CD4-positive, alpha-beta T cell treated with Interleukin-10 for 1 hour (primary cell): ENCODE measurements around the gene CDYL.
A peak's percentile ranks its signal among the peaks of the same experiment; 100 is the strongest.

Source experiments
- DNase-seq: peaks from one replicate; pipeline ENCODE4 v3.0.0-alpha.2; 2020

Gene CDYL

GRCh38 chr6:4885341-4885933, 109.2 kb downstream of the CDYL start:
- no peak for DNase-seq

GRCh38 chr6:4888841-4889240, 112.6 kb downstream of the CDYL start:
- no peak for DNase-seq

DNA sequence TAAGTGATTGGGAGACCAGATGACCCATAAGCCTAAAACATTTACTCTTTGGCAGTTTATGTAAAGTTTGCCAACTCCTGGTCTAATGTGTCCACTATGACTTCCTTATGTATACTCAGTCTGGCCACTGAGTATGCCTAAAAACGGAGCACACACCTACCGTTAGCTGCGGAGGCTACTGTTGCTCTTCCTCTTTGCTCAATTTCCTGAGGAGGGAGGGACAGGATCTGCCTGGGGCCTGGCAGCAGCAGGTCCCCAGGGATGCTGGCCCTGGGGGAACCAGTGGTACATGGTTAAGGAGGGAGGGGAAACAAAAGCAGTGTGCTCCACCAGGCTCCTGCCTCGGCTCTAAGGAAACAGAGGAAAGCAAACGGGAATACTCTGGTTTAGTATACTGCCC, 113.5 kb downstream of the CDYL start:
- no peak for DNase-seq

GRCh38 chr6:4890191-4890590, 114.0 kb downstream of the CDYL start:
- no peak for DNase-seq

DNA sequence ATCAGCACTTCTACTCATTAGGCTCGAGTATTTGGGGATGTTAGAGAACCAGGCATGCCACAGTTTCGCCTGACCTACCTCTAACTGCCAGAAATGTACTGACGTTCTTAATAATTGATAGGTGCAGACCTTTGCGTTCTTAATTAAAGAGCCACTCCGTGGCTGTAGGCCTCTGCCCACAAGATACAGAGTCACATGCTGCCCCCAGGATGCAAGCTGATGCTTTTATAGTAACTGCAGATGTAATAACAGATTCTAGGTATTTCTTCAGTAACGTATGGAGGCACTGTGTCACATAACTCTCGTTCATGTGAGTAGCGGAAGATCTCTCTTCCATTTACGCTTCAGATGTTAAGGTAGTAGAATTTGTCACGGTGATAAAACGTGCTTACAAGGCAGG, 114.4 kb downstream of the CDYL start:
- no peak for DNase-seq

DNA sequence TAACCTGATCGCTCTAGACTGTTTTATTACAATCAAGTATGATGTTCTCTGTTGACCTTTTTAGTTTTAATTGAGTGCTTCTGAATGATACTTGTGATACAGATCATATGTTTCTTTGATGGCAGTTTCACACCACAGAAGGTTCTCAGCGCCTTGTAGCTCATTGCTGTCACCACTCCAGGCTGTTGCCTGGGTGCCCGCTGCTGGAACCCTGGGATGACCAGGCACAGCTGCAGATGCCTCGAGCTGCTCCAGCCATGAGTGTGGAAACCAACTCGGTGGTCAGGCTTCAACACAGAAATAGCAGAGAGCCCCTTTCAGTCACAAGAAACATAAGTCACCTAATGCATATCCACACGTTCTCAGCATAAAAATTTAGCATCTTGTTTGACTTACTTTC, 114.9 kb downstream of the CDYL start:
- no peak for DNase-seq

- DNase-seq: no peak
These were observed 116.7 kb downstream of the CDYL start for GRCh38 chr6:4892785-4893485.

DNA sequence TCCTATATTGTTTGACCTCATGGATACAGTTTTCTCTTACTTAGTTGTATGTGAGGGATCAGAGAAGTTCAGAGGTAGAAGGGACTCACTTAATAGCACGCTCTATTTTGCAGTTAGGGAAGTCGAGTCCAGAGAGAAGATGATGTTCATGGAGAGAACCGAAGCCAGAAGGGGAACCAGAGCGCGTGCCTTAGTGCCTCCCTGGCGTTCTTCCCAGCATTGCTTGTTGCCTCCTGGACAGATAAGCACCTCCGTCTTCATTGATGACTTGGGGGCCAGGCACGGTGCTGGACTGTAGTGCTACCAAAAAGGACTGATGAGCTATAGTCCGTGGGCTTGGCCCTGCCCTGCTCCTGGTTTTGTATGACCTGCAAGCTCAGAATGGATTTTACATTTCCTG, 117.8 kb downstream of the CDYL start:
- DNase-seq: no peak

DNA sequence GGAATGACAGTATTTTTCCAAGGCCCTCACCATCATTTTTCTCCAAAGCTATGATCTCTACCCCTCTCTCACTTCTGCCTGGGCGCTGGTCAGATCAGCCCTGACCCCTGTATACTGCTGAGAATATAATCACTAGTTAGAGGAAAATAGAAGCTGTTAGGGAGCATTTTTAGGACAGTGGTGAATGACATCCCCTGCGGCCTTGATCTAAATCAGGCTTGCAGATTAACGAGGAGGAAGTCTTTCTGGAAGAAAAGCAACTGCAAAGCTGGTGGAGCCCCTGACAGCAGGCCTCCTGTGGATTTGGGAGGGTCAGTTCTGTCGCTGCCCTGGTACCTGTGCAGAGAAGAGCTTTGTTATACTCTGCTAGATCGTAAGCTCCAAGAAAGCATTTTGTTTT, 119.8 kb downstream of the CDYL start:
- no peak for DNase-seq

DNA sequence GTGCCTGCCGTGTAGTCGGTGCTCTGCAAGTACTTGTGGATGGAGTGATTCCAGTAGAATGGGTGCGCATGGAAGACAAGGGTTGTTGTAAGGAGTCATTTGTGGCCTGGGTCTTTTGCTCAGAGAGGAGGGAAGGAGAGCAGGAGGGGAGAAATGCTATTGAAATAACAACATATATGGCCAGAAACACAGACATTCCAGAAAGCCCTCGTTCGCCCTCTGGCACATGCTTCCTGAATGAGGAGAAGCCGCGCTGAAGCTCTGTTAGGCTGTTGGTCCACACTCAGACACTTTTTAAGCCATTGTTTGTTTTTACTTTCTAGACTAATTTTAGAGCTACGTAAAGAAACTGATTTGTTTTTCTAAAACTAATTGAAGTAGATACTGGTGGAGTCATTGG, 120.2 kb downstream of the CDYL start:
- no peak for DNase-seq

GRCh38 chr6:4899249-4900034, 123.2 kb downstream of the CDYL start:
- DNase-seq: no peak

DNA sequence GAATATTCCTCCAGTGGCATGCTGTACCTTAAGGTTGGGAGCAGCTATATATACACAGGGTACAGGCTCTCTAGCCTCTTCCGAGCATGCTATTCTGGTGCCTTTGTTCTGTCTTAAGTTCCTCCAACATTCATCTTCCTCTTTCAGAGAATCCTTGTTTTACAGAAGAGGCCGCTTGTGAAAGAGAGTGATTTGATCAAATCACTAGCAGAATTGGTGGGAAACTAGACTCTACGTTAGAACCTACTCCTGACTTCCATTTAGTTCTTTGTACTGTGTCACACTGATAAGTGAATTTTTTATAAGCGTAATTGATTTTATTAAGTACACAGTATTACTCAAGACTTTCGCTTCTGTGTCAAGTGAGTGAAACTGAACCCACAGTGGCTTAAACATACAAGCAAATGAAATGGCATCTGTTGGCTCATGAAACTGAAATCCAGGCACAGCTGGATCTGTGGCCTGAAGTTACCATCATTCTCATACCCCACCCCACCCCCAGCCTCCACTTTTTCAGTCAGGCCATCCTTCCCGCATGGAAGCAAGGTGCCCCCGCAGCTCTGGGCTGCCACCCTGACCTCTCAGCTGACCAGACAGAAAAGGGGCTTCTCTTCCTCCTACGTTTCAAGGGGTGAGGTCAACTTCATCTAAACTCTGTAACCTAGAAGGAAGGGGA, 125.3 kb downstream of the CDYL start:
- DNase-seq: no peak

DNA sequence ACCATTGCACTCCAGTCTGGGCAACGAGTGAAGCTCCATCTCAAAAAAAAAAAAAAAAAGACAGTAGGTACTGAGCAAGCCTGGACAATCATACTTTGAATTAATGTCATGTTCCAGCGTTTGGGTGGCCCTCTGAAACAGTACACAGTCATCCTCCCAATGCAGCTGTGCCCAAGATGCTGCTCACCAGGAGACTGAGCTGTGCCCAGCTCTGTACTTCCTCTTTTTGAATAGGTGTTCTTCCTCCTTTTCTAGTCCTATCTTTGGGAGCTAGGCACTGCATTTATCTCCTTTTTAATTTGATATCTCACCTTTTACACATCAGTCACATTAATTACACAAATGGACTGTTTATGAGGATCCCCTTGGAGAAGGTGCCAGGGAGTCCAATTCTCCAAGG, 126.2 kb downstream of the CDYL start:
- DNase-seq: no peak

GRCh38 chr6:4903121-4903520, 126.9 kb downstream of the CDYL start:
- DNase-seq: no peak

DNA sequence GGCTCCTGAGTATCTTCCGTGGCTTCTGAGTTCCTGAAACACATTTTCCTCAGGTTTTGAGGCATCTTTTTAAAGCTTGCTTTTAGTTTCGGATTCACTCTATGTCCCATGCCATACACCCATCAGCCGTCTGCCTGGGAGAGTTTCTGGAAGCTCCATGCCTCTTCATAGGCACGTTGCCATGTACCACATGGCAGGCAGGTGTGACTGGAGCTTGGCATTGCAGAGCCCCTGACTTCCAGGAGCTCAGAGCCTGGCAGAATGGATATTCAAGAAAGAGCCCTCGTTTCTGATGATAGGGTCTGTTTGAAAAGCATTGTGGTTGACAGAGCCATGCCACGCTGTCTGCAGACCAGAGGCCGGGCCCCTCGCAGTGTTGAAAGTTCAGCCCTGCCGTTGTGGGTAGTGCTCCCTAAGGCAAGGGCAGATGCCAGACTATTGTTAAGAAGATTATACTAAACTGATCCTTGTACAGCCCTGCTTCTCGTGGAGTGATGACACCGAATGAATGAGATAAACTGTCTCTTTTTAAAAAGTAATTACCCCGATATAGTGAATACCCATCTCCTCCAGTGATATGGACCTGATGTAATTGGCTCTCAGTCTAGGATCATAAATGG, 127.7 kb downstream of the CDYL start:
- DNase-seq: no peak

DNA sequence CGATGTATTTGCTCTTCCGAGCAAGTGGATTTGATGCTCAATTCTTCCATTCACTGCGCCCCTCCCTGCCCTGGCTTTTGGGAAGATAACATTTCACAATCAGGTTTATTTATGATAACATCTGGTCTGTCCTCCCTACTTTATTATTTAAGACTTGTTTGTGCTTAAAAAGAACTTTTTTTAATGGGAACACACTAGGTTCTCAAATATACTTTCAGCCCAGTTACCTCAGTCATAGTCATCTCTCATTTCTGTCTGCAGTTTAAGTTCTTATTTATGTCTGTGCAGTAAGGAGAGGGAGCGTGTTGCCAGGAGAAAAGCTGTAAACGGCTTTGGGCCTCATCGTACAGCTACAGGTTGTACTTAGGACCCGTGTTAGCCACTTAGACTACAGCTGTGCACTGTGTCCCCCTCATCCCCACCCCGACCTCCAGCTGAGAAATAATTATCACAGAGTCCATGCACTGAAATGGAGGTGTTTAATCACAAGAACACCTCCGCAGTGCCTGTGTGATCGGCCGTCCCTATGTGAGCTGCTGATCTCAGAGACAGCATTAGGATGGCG, 128.3 kb downstream of the CDYL start:
- DNase-seq: no peak

DNA sequence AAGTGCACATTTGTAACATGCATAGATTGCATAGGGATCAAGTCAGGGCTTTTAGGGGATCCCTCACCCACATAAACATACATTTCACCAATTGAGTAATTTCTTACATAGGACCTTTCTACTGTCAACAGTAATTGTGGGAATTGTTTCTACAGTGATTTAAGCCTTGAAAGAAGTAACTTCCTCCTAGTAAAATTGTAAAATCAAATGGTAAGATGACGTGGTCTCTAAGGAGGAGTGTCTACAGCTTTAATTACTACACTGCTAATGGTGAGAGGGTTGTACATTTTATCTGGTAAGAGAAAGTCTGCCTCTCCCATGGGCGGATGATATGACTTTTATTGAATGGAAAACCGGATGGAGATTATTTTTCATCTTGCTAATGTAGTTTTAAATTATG, 129.6 kb downstream of the CDYL start:
- no peak for DNase-seq

GRCh38 chr6:4906293-4907276, 130.4 kb downstream of the CDYL start:
- DNase-seq: peak; percentile 8

DNA sequence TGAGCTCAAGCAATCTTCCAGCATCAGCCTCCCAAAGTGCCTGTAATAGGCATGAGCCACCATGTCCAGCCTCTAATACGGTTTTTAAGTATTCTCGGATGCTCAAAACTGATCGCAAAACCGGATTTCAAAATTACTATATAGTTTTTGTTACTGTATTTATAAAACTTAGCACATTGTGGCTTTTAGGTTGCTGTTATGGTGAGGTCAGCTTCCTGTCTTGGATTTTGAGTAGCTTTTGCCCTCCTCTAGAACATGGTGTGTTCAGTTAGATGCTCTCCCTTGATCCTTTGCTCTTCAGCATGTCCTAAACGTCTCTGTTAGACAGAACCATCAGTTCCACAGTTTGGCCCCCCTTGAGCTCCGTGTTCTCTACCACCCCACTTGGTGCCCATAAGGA, 131.4 kb downstream of the CDYL start:
- DNase-seq: no peak

DNA sequence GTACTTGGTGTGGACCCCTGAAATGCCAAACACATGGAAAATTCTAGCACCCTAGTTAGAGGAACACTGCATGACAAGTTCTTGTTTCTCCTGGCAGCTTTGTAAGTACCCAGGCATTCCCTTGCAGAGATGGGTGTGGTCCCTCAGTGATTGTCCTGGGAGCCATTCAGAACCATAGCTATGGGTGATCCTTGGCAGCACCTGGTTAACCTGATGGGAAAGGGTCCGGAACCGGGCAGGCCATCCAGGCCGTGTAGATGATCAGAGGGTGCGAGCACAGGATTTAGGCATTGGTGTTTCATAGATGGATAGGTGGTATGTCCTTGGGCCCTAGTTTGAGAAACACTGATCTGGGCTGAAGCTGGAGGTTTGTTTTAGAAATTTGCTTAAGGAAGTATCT, 131.9 kb downstream of the CDYL start:
- DNase-seq: no peak

DNA sequence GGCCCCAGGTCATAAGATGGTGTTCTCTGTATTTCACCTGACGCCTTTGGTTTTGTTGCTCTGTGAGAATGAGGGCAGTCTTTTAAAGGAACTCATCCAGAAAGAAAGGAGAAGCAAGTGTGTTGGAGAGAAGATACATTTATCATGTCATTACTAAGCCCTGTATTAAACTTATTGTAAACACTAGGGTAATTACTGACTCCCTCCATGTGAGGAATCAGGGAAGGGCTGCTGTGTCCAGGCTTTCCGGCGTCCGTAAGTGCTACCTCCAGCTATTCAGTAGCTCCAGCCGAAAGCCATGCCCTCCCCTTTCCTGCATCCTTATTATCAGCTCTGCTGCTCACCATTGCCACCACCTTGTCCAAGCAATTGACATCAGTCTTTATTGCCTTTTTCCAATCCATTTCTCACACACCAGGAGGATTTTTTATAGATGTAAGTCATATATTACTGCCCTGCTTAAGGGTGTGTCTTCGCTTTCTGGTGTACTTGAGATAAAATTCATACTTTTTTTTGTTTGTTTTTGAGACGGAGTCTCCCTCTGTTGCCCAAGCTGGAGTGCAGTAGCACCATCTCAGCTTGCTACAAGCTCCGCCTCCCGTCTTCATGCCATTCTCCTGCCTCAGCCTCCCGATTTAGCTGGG, 133.0 kb downstream of the CDYL start:
- DNase-seq: no peak
